Measurements from ENCODE around the gene KCNH8.

DNA sequence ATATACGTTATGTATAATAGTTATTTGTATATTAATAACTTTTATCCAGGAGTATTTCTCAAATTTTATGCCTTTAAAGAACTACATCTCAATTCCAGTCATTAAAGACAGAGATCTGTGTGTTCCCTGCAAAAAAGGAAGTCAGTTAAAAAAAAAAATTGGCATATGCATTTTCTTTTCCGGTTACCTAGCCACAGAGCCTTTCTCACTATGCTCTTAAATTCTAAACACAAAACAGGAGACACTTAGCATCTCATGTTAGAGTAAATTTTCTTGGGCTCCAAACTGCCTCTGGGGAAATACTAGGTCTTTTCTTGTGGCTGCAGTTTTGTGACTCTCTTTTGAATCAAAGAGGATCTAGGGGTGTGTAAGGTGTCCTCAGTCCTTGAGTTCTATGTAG, 105.9 kb downstream of the KCNH8 start:
- TF ChIP-seq, protein P1, sequence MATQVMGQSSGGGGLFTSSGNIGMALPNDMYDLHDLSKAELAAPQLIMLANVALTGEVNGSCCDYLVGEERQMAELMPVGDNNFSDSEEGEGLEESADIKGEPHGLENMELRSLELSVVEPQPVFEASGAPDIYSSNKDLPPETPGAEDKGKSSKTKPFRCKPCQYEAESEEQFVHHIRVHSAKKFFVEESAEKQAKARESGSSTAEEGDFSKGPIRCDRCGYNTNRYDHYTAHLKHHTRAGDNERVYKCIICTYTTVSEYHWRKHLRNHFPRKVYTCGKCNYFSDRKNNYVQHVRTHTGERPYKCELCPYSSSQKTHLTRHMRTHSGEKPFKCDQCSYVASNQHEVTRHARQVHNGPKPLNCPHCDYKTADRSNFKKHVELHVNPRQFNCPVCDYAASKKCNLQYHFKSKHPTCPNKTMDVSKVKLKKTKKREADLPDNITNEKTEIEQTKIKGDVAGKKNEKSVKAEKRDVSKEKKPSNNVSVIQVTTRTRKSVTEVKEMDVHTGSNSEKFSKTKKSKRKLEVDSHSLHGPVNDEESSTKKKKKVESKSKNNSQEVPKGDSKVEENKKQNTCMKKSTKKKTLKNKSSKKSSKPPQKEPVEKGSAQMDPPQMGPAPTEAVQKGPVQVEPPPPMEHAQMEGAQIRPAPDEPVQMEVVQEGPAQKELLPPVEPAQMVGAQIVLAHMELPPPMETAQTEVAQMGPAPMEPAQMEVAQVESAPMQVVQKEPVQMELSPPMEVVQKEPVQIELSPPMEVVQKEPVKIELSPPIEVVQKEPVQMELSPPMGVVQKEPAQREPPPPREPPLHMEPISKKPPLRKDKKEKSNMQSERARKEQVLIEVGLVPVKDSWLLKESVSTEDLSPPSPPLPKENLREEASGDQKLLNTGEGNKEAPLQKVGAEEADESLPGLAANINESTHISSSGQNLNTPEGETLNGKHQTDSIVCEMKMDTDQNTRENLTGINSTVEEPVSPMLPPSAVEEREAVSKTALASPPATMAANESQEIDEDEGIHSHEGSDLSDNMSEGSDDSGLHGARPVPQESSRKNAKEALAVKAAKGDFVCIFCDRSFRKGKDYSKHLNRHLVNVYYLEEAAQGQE (IDR thresholded peaks at IDR 0.05; ENCODE audit: insufficient read depth in 1 of 2, low read depth in 2 of 2, low read length in 1 of 2): no peak
- TF ChIP-seq CTCF (IDR thresholded peaks at IDR 0.05): no peak
- no peak for TF ChIP-seq SIN3A (IDR thresholded peaks at IDR 0.05; ENCODE audit: borderline replicate concordance, insufficient read depth, low read depth, low read length)

Data from Panc1 (cell line).